Measurements from ENCODE around the gene LAMA1.

DNA sequence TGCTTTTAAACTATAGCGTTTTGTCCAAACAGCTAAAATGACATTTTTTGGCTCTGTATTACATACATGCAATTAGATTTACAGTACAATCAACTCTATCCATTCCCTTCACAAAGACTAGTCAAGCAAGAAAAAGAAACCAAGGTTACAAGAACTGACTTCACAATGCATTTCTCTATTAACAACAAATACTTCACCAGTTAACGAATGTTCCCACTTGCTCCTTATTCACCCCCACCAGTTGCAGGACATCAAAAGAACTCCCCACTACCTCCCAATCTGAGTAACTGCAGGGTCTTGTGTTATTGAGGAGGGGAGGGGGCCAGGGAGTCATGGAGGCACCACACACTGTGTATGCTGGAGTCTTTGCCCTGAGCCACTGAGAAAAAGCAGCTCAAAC is 34.9 kb downstream of the LAMA1 start:
- TF ChIP-seq, protein P1, sequence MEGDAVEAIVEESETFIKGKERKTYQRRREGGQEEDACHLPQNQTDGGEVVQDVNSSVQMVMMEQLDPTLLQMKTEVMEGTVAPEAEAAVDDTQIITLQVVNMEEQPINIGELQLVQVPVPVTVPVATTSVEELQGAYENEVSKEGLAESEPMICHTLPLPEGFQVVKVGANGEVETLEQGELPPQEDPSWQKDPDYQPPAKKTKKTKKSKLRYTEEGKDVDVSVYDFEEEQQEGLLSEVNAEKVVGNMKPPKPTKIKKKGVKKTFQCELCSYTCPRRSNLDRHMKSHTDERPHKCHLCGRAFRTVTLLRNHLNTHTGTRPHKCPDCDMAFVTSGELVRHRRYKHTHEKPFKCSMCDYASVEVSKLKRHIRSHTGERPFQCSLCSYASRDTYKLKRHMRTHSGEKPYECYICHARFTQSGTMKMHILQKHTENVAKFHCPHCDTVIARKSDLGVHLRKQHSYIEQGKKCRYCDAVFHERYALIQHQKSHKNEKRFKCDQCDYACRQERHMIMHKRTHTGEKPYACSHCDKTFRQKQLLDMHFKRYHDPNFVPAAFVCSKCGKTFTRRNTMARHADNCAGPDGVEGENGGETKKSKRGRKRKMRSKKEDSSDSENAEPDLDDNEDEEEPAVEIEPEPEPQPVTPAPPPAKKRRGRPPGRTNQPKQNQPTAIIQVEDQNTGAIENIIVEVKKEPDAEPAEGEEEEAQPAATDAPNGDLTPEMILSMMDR (conservative IDR thresholded peaks at IDR 0.05), result no peak
- no peak for TF ChIP-seq EZH2 (IDR thresholded peaks at IDR 0.05; ENCODE audit: low read depth)
